Left cardiac atrium (tissue), 4 donors: ENCODE measurements around the gene SIRPD. TPM values are rescaled to one million over a fixed set of nuclear protein-coding genes. Genes with fewer than 3 reads are reported as not detected.
"Not testable (repeated sequence)": the region's sequence is repeated elsewhere in the genome, so short reads cannot be mapped to it uniquely, and the experiment has no call there.

Source experiments
- ATAC-seq, 2 donors: fragments of 200-7000 bp; cut with Tn5 transposase; one replicate each; pipeline ENCODE4 v1.9.1; 2020; ENCODE audit warnings: mild to moderate bottlenecking in 2 of 2, moderate library complexity in 2 of 2
- DNase-seq: peaks from one replicate; pipeline ENCODE4 v3.0.0-alpha.2; 2020
- intact Hi-C, 2 donors: fragments of 100-400 bp; cut with DNase I; formaldehyde crosslinking; loops; one replicate each; pipeline versions ENCODE4 v1.14.1 to v1.15.1; 2022 to 2023
- total RNA-seq, 2 donors: library from RNA; stranded (reverse); fragmentation: NEBNext Ultra II Directional; extraction: Animal tissue kit (Norgen Biotek cat#: 25700); gene quantifications; one replicate each; pipeline ENCODE4 v1.2.1, GENCODE V29; 2021
- donor health status: DM: no; HTN: yes; CAD: no.
- donor health status: DM: no; HTN: yes; CAD: no; lungs with severe emphysema.
- donor health status: DM: yes; HTN: yes; CAD: no.
- donor health status: Dilated cardiomyopathy.

Gene SIRPD
- total RNA-seq, 2 donors from 2014 or later = not detected

- peak; percentile 69 for DNase-seq
- intact Hi-C loops = no loop called here
- ATAC-seq = peak; percentile 94 to 95
Measured at GRCh38 chr20:1503564-1504227, 53.8 kb downstream of the SIRPD start.

- ATAC-seq = no peak
- intact Hi-C loops = no loop called here
- no peak for DNase-seq
Measured at GRCh38 chr20:1500496-1500895, 57.0 kb downstream of the SIRPD start.

- ATAC-seq (no peak), DNase-seq (no peak)
- intact Hi-C loops = no loop called here
Measured at GRCh38 chr20:1499528-1500420, 57.7 kb downstream of the SIRPD start.

- ATAC-seq, intact Hi-C loops, DNase-seq: not testable (repeated sequence)
Measured at GRCh38 chr20:1497371-1497770, 60.1 kb downstream of the SIRPD start.

- intact Hi-C loops = no loop called here
- ATAC-seq = no peak
- no peak for DNase-seq
Measured at GRCh38 chr20:1496930-1497329, 60.6 kb downstream of the SIRPD start.

GRCh38 chr20:1494436-1494835 lies 63.1 kb downstream of the SIRPD start:
- DNase-seq (no peak), ATAC-seq (no peak)
- intact Hi-C loops = no loop called here

GRCh38 chr20:1493536-1493935 lies 64.0 kb downstream of the SIRPD start:
- DNase-seq (no peak), ATAC-seq (no peak)
- intact Hi-C loops = no loop called here

- DNase-seq = no peak
- peak; percentile 38 to 41 for ATAC-seq
Measured at GRCh38 chr20:1491860-1492642, 65.5 kb downstream of the SIRPD start.

GRCh38 chr20:1491281-1491840 lies 66.1 kb downstream of the SIRPD start, which contains the start of gene SIRPB2:
Gene SIRPB2 (minus strand): TSS chr20:1491420. CDS start chr20:1491359, 61 bp downstream.
- ATAC-seq (peak; percentile 78 to 81), DNase-seq (peak; percentile 72)
- intact Hi-C loops = no loop called here

More at GRCh38 chr20:1491860-1492642, 65.5 kb downstream of the SIRPD start:
- intact Hi-C loops = no loop called here

GRCh38 chr20:1490643-1491195 lies 66.8 kb downstream of the SIRPD start:
- intact Hi-C loops = no loop called here
- ATAC-seq (peak in 1 of 2 donors; percentile 17), DNase-seq (no peak)

GRCh38 chr20:1489764-1490436 lies 67.6 kb downstream of the SIRPD start:
- DNase-seq = no peak
- intact Hi-C loops = no loop called here

GRCh38 chr20:1489325-1489724 lies 68.2 kb downstream of the SIRPD start:
- intact Hi-C loops = no loop called here
- DNase-seq (no peak), ATAC-seq (peak in 1 of 2 donors; percentile 26)

More at GRCh38 chr20:1489764-1490436, 67.6 kb downstream of the SIRPD start:
- peak in 1 of 2 donors; percentile 74 for ATAC-seq

- no peak for ATAC-seq
- no peak for DNase-seq
- intact Hi-C loops = no loop called here
Measured at GRCh38 chr20:1486566-1486965, 70.9 kb downstream of the SIRPD start.

GRCh38 chr20:1484438-1485116 lies 72.9 kb downstream of the SIRPD start:
- ATAC-seq = no peak
- intact Hi-C loops = no loop called here
- no peak for DNase-seq
